CD14-positive monocyte (primary cell): ENCODE data around the gene PRKD3. TPM values are rescaled to one million over a fixed set of nuclear protein-coding genes. Genes with fewer than 3 reads are reported as not detected.

Experiments
- DNase-seq, 3 donors: peaks; one replicate each; pipeline ENCODE4 v3.0.0-alpha.2; 2011 to 2022
- H2AFZ ChIP-seq: 2 replicates; pipeline ENCODE4 v1.6.0; 2012; ENCODE audit warnings: mild to moderate bottlenecking, low read depth, low read length, inconsistent platforms; ENCODE audit not compliant: insufficient read depth, poor library complexity, severe bottlenecking
- H3K27ac ChIP-seq, 2 donors: 1 replicate in 1 of 2; 2 replicates in 1 of 2; pipeline ENCODE4 v1.5.1; 2012 to 2013; ENCODE audit warnings: low read length in 2 of 2, control low read depth in 1 of 2, inconsistent platforms in 1 of 2, low read depth in 1 of 2, mild to moderate bottlenecking in 1 of 2
- H3K27me3 ChIP-seq, 2 donors: one replicate each; pipeline versions ENCODE4 v1.6.0 to v1.6.1; 2011 to 2013; ENCODE audit warnings: low read length in 2 of 2; ENCODE audit not compliant: control insufficient read depth in 2 of 2, insufficient read depth in 2 of 2
- H3K36me3 ChIP-seq, 2 donors: replicated peaks in 1 of 2; 1 replicate in 1 of 2; 2 replicates in 1 of 2; pipeline versions ENCODE4 v1.5.1 to v1.6.1; 2012 to 2013; ENCODE audit warnings: low read length in 2 of 2, control low read depth in 1 of 2, inconsistent platforms in 1 of 2, mild to moderate bottlenecking in 1 of 2; ENCODE audit not compliant: insufficient read depth in 2 of 2, control insufficient read depth in 1 of 2
- H3K4me1 ChIP-seq, 2 donors: 1 replicate in 1 of 2; 2 replicates in 1 of 2; pipeline versions ENCODE4 v1.5.1 to v1.6.1; 2012 to 2013; ENCODE audit warnings: low read length in 2 of 2, control low read depth in 1 of 2, inconsistent platforms in 1 of 2, mild to moderate bottlenecking in 1 of 2, moderate library complexity in 1 of 2; ENCODE audit not compliant: insufficient read depth in 2 of 2, control insufficient read depth in 1 of 2
- H3K4me2 ChIP-seq: replicated peaks from 2 replicates; pipeline ENCODE3; 2012; ENCODE audit warnings: low read length, moderate library complexity, mild to moderate bottlenecking; ENCODE audit not compliant: poor library complexity, severe bottlenecking; ENCODE audit errors: extremely low read depth
- H3K4me3 ChIP-seq, 3 experiments: fragments of 200-600 bp in 1 of 3; sonication (generic) in 1 of 3; replicated peaks in 1 of 3; 1 replicate in 2 of 3; 2 replicates in 1 of 3; pipeline ENCODE4 v1.5.1; 2011 to 2013; ENCODE audit warnings: low read length in 3 of 3, mild to moderate bottlenecking in 3 of 3, control low read depth in 2 of 3, low read depth in 2 of 3, inconsistent platforms in 1 of 3, moderate library complexity in 1 of 3
- H3K79me2 ChIP-seq: 2 replicates; pipeline ENCODE4 v1.6.0; 2012; ENCODE audit warnings: mild to moderate bottlenecking, control low read depth, inconsistent platforms, low read length, moderate library complexity; ENCODE audit not compliant: insufficient read depth
- H3K9ac ChIP-seq: 2 replicates; pipeline ENCODE4 v1.6.0; 2017; ENCODE audit warnings: low read length, mild to moderate bottlenecking; ENCODE audit not compliant: insufficient read depth, poor library complexity, severe bottlenecking
- H3K9me3 ChIP-seq, 2 donors: replicated peaks in 1 of 2; 1 replicate in 1 of 2; 2 replicates in 1 of 2; pipeline versions ENCODE4 v1.5.1 to v1.6.1; 2012 to 2013; ENCODE audit warnings: low read length in 2 of 2, control low read depth in 1 of 2; ENCODE audit not compliant: control insufficient read depth in 1 of 2, insufficient read depth in 1 of 2
- H4K20me1 ChIP-seq: 2 replicates; pipeline ENCODE4 v1.6.0; 2012; ENCODE audit warnings: mild to moderate bottlenecking, low read length, control low read depth, moderate library complexity; ENCODE audit not compliant: insufficient read depth
- H3K27ac Mint-ChIP-seq, 7 donors: one replicate each; pipeline ENCODE4 v1.8.0; 2020; ENCODE audit warnings: mild to moderate bottlenecking in 7 of 7, mixed read lengths in 7 of 7, moderate library complexity in 6 of 7, inconsistent platforms in 2 of 7
- H3K27me3 Mint-ChIP-seq, 3 donors: one replicate each; pipeline ENCODE4 v1.8.0; 2021 to 2022; ENCODE audit warnings: low read depth in 3 of 3, mild to moderate bottlenecking in 3 of 3, mixed read lengths in 3 of 3, moderate library complexity in 3 of 3, inconsistent platforms in 1 of 3
- H3K36me3 Mint-ChIP-seq, 2 donors: one replicate each; pipeline ENCODE4 v1.8.0; 2020; ENCODE audit warnings: mixed read lengths in 2 of 2, inconsistent platforms in 1 of 2, mild to moderate bottlenecking in 1 of 2
- H3K4me1 Mint-ChIP-seq: one replicate; pipeline ENCODE4 v1.8.0; 2020; ENCODE audit warnings: mild to moderate bottlenecking, mixed read lengths
- H3K4me3 Mint-ChIP-seq, 2 donors: one replicate each; pipeline ENCODE4 v1.8.0; 2020; ENCODE audit warnings: mild to moderate bottlenecking in 2 of 2, mixed read lengths in 2 of 2, moderate library complexity in 1 of 2
- H3K9me3 Mint-ChIP-seq, 7 donors: one replicate each; pipeline ENCODE4 v1.8.0; 2020 to 2022; ENCODE audit warnings: mixed read lengths in 7 of 7, mild to moderate bottlenecking in 6 of 7, moderate library complexity in 6 of 7, inconsistent platforms in 2 of 7
- CTCF ChIP-seq: fragments of 200-600 bp; IDR thresholded peaks from one replicate; pipeline ENCODE4 v1.8.0; 2022; ENCODE audit warnings: antibody characterized with exemption, mild to moderate bottlenecking
- WGBS: methylation state at CpG from one replicate; pipeline ENCODE4 v1.1.5; 2013; ENCODE audit warnings: missing lambda C conversion rate; ENCODE audit not compliant: insufficient coverage; 5-methylcytosine and 5-hydroxymethylcytosine counted together
- intact Hi-C, 2 donors: fragments of 100-400 bp; cut with micrococcal nuclease; formaldehyde crosslinking; loops; one replicate each; pipeline versions ENCODE4 v1.15.0 to v1.15.1; 2023
- polyA plus RNA-seq, 3 donors: library from polyadenylated mRNA; depleted of rRNA in 1 of 3; unstranded in 2 of 3; stranded (reverse) in 1 of 3; fragments of 300-500 nt in 2 of 3; fragments of >200 nt in 1 of 3; fragmentation: Illumina TruSeq in 2 of 3; gene quantifications; 1 replicate in 2 of 3; 2 replicates in 1 of 3; pipeline ENCODE4 v1.2.3, GENCODE V29; 2012 to 2021

Gene PRKD3
- polyA plus RNA-seq, 3 donors, result 14.2 to 17.5 (median 16.9) TPM

- peak overlapping the region in 1 of 3 experiments; percentile 18 for H3K4me3 ChIP-seq
- Mint-ChIP-seq H3K9me3 (no peaks in the 10 kb centered on the region), H3K27me3 (peaks cover 0 to 4% (median 2%) of the 10 kb centered on the region in 3 donors), H3K4me1 (peaks cover 32% of the 10 kb centered on the region), H3K27ac (peak overlapping the region in 2 of 7 donors; percentile 11 to 69), H3K4me3 (no peak overlapping the region), H3K36me3 (no peaks in the 10 kb centered on the region)
- H3K79me2 ChIP-seq, result no peaks in the 10 kb centered on the region
- TF ChIP-seq CTCF, result no peak
- H3K27me3 ChIP-seq, result no peaks in the 10 kb centered on the region
- H3K4me2 ChIP-seq, result peak overlapping the region; percentile 53
- intact Hi-C loops, result no loop called here
- H4K20me1 ChIP-seq, result no peaks in the 10 kb centered on the region
- 84% methylated on average over 3 of the region's 7 CpGs for WGBS
- H3K36me3 ChIP-seq, result no peaks in the 10 kb centered on the region
- H3K9ac ChIP-seq, result no peak overlapping the region
- H3K27ac ChIP-seq, result peak overlapping the region in 1 of 2 donors; percentile 30
- no peaks in the 10 kb centered on the region for H3K9me3 ChIP-seq
- H2AFZ ChIP-seq, result no peak overlapping the region
- H3K4me1 ChIP-seq, result peaks cover 15 to 40% of the 10 kb centered on the region in 2 donors
- peak in 1 of 3 donors; percentile 8 for DNase-seq
These were observed 13.1 kb upstream of the PRKD3 start for GRCh38 chr2:37337620-37338280.

- Histone ChIP-seq H4K20me1 (no peaks in the 10 kb centered on the region), H3K4me3 (no peak overlapping the region), H3K9me3 (no peaks in the 10 kb centered on the region), H3K4me2 (peak overlapping the region; percentile 18), H3K36me3 (no peaks in the 10 kb centered on the region), H3K9ac (no peak overlapping the region), H2AFZ (peak overlapping the region; percentile 19), H3K4me1 (peaks cover 15 to 41% of the 10 kb centered on the region in 2 donors), H3K79me2 (no peaks in the 10 kb centered on the region), H3K27ac (peak overlapping the region in 1 of 2 donors; percentile 56), H3K27me3 (no peaks in the 10 kb centered on the region)
- Mint-ChIP-seq H3K27me3 (peaks cover 0 to 4% (median 0%) of the 10 kb centered on the region in 3 donors), H3K9me3 (no peaks in the 10 kb centered on the region), H3K27ac (peak overlapping the region in 2 of 7 donors; percentile 50 to 68), H3K4me3 (no peak overlapping the region), H3K4me1 (peaks cover 31% of the 10 kb centered on the region), H3K36me3 (no peaks in the 10 kb centered on the region)
- no peak for DNase-seq
- no peak for TF ChIP-seq CTCF
- no CpG with 5 or more reads among the region's 2 CpGs for WGBS
- intact Hi-C loops, result no loop called here
These were observed 11.0 kb upstream of the PRKD3 start for GRCh38 chr2:37335604-37336003.
